Measurements from ENCODE around the gene KIAA1217.
"Not testable (repeated sequence)": the region's sequence is repeated elsewhere in the genome, so short reads cannot be mapped to it uniquely, and the experiment has no call there.

DNA sequence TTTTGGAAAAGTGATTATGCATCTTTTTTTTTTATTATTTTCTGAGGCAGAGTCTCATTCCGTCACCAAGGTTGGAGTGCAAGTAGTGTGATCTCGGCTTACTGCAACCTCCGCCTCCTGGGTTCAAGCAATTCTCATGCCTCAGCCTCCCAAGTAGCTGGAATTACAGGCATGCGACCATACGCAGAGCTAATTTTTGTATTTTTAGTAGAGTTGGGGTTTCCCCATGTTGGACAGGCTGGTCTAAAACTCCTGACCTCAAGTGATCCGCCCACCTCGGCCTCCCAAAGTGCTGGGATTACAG lies 141.9 kb downstream of the KIAA1217 start:
- TF ChIP-seq, protein P1, sequence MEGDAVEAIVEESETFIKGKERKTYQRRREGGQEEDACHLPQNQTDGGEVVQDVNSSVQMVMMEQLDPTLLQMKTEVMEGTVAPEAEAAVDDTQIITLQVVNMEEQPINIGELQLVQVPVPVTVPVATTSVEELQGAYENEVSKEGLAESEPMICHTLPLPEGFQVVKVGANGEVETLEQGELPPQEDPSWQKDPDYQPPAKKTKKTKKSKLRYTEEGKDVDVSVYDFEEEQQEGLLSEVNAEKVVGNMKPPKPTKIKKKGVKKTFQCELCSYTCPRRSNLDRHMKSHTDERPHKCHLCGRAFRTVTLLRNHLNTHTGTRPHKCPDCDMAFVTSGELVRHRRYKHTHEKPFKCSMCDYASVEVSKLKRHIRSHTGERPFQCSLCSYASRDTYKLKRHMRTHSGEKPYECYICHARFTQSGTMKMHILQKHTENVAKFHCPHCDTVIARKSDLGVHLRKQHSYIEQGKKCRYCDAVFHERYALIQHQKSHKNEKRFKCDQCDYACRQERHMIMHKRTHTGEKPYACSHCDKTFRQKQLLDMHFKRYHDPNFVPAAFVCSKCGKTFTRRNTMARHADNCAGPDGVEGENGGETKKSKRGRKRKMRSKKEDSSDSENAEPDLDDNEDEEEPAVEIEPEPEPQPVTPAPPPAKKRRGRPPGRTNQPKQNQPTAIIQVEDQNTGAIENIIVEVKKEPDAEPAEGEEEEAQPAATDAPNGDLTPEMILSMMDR (conservative IDR thresholded peaks at IDR 0.05), result not testable (repeated sequence)
- not testable (repeated sequence) for TF ChIP-seq ZFX (IDR thresholded peaks at IDR 0.05)
